CD4-positive, alpha-beta T cell (primary cell): ENCODE results near the gene RBM34. TPM values are rescaled to one million over a fixed set of nuclear protein-coding genes. Genes with fewer than 3 reads are reported as not detected.
A peak's percentile ranks its signal among the peaks of the same experiment; 100 is the strongest.

ENCODE experiments used
- ATAC-seq: fragments of 200-7000 bp; cut with Tn5 transposase; one replicate; pipeline ENCODE4 v1.10.0; 2022; ENCODE audit warnings: mild to moderate bottlenecking; ENCODE audit not compliant: poor library complexity
- CTCF ChIA-PET: fragments of 350-600 bp; sonication (Branson Sonifier 250); formaldehyde crosslinking; loops from one replicate; lab custom pipeline; 2021; ENCODE audit warnings: antibody characterized with exemption, inconsistent platforms; lab: Charles Lee
- POLR2A ChIA-PET: fragments of 350-600 bp; sonication (Branson Sonifier 250); formaldehyde crosslinking; loops from one replicate; lab custom pipeline; 2021; ENCODE audit warnings: antibody characterized with exemption, inconsistent platforms; lab: Charles Lee
- DNase-seq, 14 experiments: peaks; one replicate each; pipeline ENCODE4 v3.0.0-alpha.2; 2013 to 2020; ENCODE audit warnings: mixed read lengths in 2 of 14
- H3K27ac ChIP-seq, 2 donors: one replicate each; pipeline versions ENCODE4 v1.5.1 to v1.7.0; 2013; ENCODE audit warnings: low read length in 2 of 2, low read depth in 1 of 2, mild to moderate bottlenecking in 1 of 2
- H3K27me3 ChIP-seq, 2 experiments: 1 replicate in 1 of 2; 2 replicates in 1 of 2; pipeline versions ENCODE4 v1.6.1 to v1.7.0; 2013; ENCODE audit warnings: low read length in 2 of 2, control low read depth in 1 of 2, mild to moderate bottlenecking in 1 of 2, moderate library complexity in 1 of 2; ENCODE audit not compliant: insufficient read depth in 2 of 2, control insufficient read depth in 1 of 2
- H3K36me3 ChIP-seq: one replicate; pipeline ENCODE4 v1.6.1; 2013; ENCODE audit warnings: low read length, control low read depth; ENCODE audit not compliant: insufficient read depth
- H3K4me1 ChIP-seq: one replicate; pipeline ENCODE4 v1.6.1; 2013; ENCODE audit warnings: low read length, control low read depth; ENCODE audit not compliant: insufficient read depth
- H3K4me3 ChIP-seq: one replicate; pipeline ENCODE4 v1.5.1; 2013; ENCODE audit warnings: mild to moderate bottlenecking, low read length, moderate library complexity
- H3K9me3 ChIP-seq, 2 experiments: 1 replicate in 1 of 2; 2 replicates in 1 of 2; pipeline versions ENCODE4 v1.6.1 to v1.7.0; 2013; ENCODE audit warnings: low read length in 2 of 2, mild to moderate bottlenecking in 2 of 2, control low read depth in 1 of 2, moderate library complexity in 1 of 2; ENCODE audit not compliant: control insufficient read depth in 1 of 2, insufficient read depth in 1 of 2
- H3K27ac Mint-ChIP-seq: one replicate; pipeline ENCODE4 v1.8.0; 2020; ENCODE audit warnings: mixed read lengths
- H3K27me3 Mint-ChIP-seq: one replicate; pipeline ENCODE4 v1.8.0; 2021; ENCODE audit warnings: mixed read lengths
- H3K36me3 Mint-ChIP-seq: one replicate; pipeline ENCODE4 v1.8.0; 2021; ENCODE audit warnings: low read depth, mixed read lengths
- H3K4me1 Mint-ChIP-seq: one replicate; pipeline ENCODE4 v1.8.0; 2021; ENCODE audit warnings: low read depth, mixed read lengths
- H3K4me3 Mint-ChIP-seq: one replicate; pipeline ENCODE4 v1.8.0; 2020; ENCODE audit warnings: mild to moderate bottlenecking, mixed read lengths
- H3K9me3 Mint-ChIP-seq: one replicate; pipeline ENCODE4 v1.8.0; 2020; ENCODE audit warnings: mixed read lengths
- intact Hi-C, 2 experiments: fragments of 100-400 bp; cut with DNase I in 1 of 2; cut with micrococcal nuclease in 1 of 2; formaldehyde crosslinking; loops; one replicate each; pipeline versions ENCODE4 v1.15.1 to v1.9.0; 2023 to 2025; cut with DNase I, micrococcal nuclease
- total RNA-seq, 174 experiments: library from RNA in 2 of 174; stranded (reverse) in 2 of 174; gene quantifications; one replicate each; pipeline ENCODE4 v1.2.3 and lab custom pipeline; 2021 to 2026
- TF ChIP-seq, protein P1 (sequence below): fragments of 200-600 bp; IDR thresholded peaks from one replicate; pipeline ENCODE4 v1.8.0; 2022; ENCODE audit warnings: antibody characterized with exemption, mild to moderate bottlenecking

The RBM34 gene
- total RNA-seq, 2 experiments from 2014 or later, result 195 to 218 TPM

GRCh38 chr1:235105051-235106043, 55.7 kb downstream of the RBM34 start:
- Histone ChIP-seq H3K36me3 (peaks cover 32% of the 10 kb centered on the region), H3K4me1 (peaks cover 25% of the 10 kb centered on the region), H3K27me3 (no peaks in the 10 kb centered on the region), H3K4me3 (peak overlapping the region; percentile 40), H3K27ac (no peak overlapping the region), H3K9me3 (no peaks in the 10 kb centered on the region)
- DNase-seq, result peak in 3 of 14 experiments; percentile 38 to 66 (median 47)
- Mint-ChIP-seq H3K4me3 (peak overlapping the region; percentile 85), H3K4me1 (peaks cover 41% of the 10 kb centered on the region), H3K9me3 (no peaks in the 10 kb centered on the region), H3K36me3 (peaks cover 33% of the 10 kb centered on the region), H3K27me3 (no peaks in the 10 kb centered on the region), H3K27ac (peak overlapping the region; percentile 51)
- intact Hi-C loops, result loop anchor here (2.0 to 10.0 kb wide), 3 partner anchors 23 to 399 kb away; partner anchors contain the start of genes B3GALNT2 (in 1 of the 2), RBM34 (in 1 of the 2) and TOMM20 (in 1 of the 2)
- no peak for ATAC-seq
- POLR2A ChIA-PET, result interaction anchor here (0.6 to 2.2 kb wide), 9 partner anchors 9 to 627 kb away, joined by 3 to 11 read pairs (median 5); partner anchors contain the start of genes RBM34, TARBP1 and TOMM20
- CTCF ChIA-PET, result interaction anchor here (0.6 to 1.5 kb wide), 9 partner anchors 9 to 310 kb away, joined by 3 to 8 read pairs (median 3); partner anchors contain the start of gene RBM34
- TF ChIP-seq, protein P1, sequence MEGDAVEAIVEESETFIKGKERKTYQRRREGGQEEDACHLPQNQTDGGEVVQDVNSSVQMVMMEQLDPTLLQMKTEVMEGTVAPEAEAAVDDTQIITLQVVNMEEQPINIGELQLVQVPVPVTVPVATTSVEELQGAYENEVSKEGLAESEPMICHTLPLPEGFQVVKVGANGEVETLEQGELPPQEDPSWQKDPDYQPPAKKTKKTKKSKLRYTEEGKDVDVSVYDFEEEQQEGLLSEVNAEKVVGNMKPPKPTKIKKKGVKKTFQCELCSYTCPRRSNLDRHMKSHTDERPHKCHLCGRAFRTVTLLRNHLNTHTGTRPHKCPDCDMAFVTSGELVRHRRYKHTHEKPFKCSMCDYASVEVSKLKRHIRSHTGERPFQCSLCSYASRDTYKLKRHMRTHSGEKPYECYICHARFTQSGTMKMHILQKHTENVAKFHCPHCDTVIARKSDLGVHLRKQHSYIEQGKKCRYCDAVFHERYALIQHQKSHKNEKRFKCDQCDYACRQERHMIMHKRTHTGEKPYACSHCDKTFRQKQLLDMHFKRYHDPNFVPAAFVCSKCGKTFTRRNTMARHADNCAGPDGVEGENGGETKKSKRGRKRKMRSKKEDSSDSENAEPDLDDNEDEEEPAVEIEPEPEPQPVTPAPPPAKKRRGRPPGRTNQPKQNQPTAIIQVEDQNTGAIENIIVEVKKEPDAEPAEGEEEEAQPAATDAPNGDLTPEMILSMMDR, result no peak

DNA sequence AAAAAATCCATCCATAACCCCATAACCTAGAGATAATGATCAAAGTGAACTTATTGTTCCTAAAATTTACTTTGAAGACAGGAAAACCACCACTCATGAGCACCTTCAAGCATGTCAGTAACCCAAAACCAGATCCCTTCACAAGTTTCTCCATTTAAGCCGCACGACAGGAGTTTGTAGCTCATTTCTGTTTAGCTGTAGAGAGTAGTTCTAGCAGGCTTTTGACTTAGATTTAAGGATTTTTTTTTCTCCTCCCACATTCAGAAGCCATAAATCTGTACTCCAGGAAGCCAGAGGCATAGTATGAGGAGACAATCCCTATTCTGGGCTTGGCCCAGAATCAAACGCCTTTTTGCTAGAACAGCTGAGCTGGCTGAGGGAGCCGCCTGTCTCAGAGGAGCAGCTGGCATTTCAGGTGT, 58.0 kb downstream of the RBM34 start:
- TF ChIP-seq, protein P1, result no peak
- ChIA-PET CTCF (interaction anchor here (0.7 to 1.0 kb wide), 2 partner anchors 58 to 165 kb away, joined by 3 to 5 read pairs; partner anchors contain the start of gene RBM34), POLR2A (interaction anchor here (0.8 to 1.4 kb wide), 9 partner anchors 9 to 624 kb away, joined by 3 to 8 read pairs (median 4); partner anchors contain the start of genes B3GALNT2, RBM34, TARBP1 and TOMM20)
- ATAC-seq (peak; percentile 59), DNase-seq (peak in 5 of 14 experiments; percentile 26 to 77 (median 61))
- peaks cover 9% of the 10 kb centered on the region for H3K36me3 Mint-ChIP-seq
- H3K9me3 Mint-ChIP-seq, result no peaks in the 10 kb centered on the region
- H3K27me3 Mint-ChIP-seq, result no peaks in the 10 kb centered on the region
- H3K9me3 ChIP-seq, result no peaks in the 10 kb centered on the region
- intact Hi-C loops, result loop anchor here (1.0 to 10.0 kb wide), 3 partner anchors 9 to 402 kb away; partner anchors contain the start of genes B3GALNT2 (in 1 of the 2) and RBM34 (in 1 of the 2)
- no peak overlapping the region for H3K27ac ChIP-seq
- no peaks in the 10 kb centered on the region for H3K27me3 ChIP-seq
- no peak overlapping the region for H3K4me3 ChIP-seq
- H3K36me3 ChIP-seq, result peaks cover 10% of the 10 kb centered on the region
- peaks cover 38% of the 10 kb centered on the region for H3K4me1 Mint-ChIP-seq
- H3K4me1 ChIP-seq, result peaks cover 25% of the 10 kb centered on the region
- H3K27ac Mint-ChIP-seq, result peak overlapping the region; percentile 77
- H3K4me3 Mint-ChIP-seq, result peak overlapping the region; percentile 74

- Histone ChIP-seq H3K4me3 (no peak overlapping the region), H3K36me3 (peaks cover 4% of the 10 kb centered on the region), H3K4me1 (peaks cover 25% of the 10 kb centered on the region), H3K27ac (no peak overlapping the region), H3K27me3 (no peaks in the 10 kb centered on the region), H3K9me3 (no peaks in the 10 kb centered on the region)
- TF ChIP-seq, protein P1, result no peak
- Mint-ChIP-seq H3K4me3 (no peak overlapping the region), H3K27ac (no peak overlapping the region), H3K27me3 (no peaks in the 10 kb centered on the region), H3K36me3 (peaks cover 1% of the 10 kb centered on the region), H3K4me1 (peaks cover 38% of the 10 kb centered on the region), H3K9me3 (no peaks in the 10 kb centered on the region)
- no peak for ATAC-seq
- DNase-seq, result no peak
- CTCF ChIA-PET, result interaction anchor here (0.6 to 0.7 kb wide), 2 partner anchors 166 to 378 kb away, joined by 3 to 5 read pairs; no protein-coding TSS in a partner anchor
- POLR2A ChIA-PET, result interaction anchor here (1.7 kb wide), 1 partner anchor 59 kb away, joined by 6 read pairs; the partner anchor contains the start of gene RBM34
- intact Hi-C loops, result loop anchor here (10.0 kb wide), 2 partner anchors 63 to 403 kb away; partner anchors contain the start of genes B3GALNT2 (in 1 of the 2) and RBM34 (in 1 of the 2)
Measured at GRCh38 chr1:235102259-235102582, 58.8 kb downstream of the RBM34 start.
